GM23338 (cell line): ENCODE data around the gene UBQLNL.

ENCODE experiments used
- EZH2 ChIP-seq: fragments of 200-600 bp; sonication (generic); IDR thresholded peaks from one replicate; pipeline ENCODE4 v1.8.0; 2017; ENCODE audit warnings: antibody characterized with exemption, mild to moderate bottlenecking, low read depth; ENCODE audit not compliant: unreplicated experiment
- ZNF114 ChIP-seq: fragments of 250-450 bp; sonication (Bioruptor Pico); IDR thresholded peaks from 2 replicates; pipeline ENCODE4 v1.5.0; 2020; ENCODE audit warnings: mild to moderate bottlenecking, moderate library complexity
- TF ChIP-seq, protein P1 (sequence below), 2 experiments: fragments of 200-600 bp in 1 of 2; sonication (generic) in 1 of 2; conservative IDR thresholded peaks; 2 replicates each; pipeline versions ENCODE4 v1.5.1 to v1.6.1; 2016 to 2017; ENCODE audit warnings: antibody characterized with exemption in 2 of 2, low read depth in 2 of 2, mild to moderate bottlenecking in 2 of 2, moderate library complexity in 1 of 2

DNA sequence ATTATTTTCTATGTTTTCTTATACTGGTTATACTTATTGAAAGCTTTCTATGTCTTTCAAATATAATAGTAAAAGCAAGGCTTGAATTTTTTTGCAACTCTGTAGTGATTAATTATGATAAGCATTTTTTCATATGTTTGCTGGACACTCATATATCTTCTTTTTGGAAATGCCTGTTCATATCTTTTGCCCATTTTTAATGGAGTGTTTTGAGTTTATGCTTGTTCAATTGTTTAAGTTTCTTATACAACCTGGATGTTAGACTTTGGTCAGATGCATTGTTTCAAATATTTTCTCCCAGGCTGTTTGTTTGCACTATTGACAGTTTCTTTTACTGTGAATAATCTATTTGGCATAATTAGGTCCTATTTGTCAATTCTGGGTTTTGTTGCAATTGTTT, 20.0 kb upstream of the UBQLNL start:
- TF ChIP-seq EZH2 = no peak
- no peak for TF ChIP-seq ZNF114 (CRISPR knock-in tag)
- TF ChIP-seq, protein P1, sequence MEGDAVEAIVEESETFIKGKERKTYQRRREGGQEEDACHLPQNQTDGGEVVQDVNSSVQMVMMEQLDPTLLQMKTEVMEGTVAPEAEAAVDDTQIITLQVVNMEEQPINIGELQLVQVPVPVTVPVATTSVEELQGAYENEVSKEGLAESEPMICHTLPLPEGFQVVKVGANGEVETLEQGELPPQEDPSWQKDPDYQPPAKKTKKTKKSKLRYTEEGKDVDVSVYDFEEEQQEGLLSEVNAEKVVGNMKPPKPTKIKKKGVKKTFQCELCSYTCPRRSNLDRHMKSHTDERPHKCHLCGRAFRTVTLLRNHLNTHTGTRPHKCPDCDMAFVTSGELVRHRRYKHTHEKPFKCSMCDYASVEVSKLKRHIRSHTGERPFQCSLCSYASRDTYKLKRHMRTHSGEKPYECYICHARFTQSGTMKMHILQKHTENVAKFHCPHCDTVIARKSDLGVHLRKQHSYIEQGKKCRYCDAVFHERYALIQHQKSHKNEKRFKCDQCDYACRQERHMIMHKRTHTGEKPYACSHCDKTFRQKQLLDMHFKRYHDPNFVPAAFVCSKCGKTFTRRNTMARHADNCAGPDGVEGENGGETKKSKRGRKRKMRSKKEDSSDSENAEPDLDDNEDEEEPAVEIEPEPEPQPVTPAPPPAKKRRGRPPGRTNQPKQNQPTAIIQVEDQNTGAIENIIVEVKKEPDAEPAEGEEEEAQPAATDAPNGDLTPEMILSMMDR (conservative IDR thresholded peaks at IDR 0.05; ENCODE audit: low read depth in 2 of 2) = no peak
